Measurements from ENCODE around the gene METTL6. TPM values are rescaled to one million over a fixed set of nuclear protein-coding genes. Genes with fewer than 3 reads are reported as not detected.
"Not testable (repeated sequence)": the region's sequence is repeated elsewhere in the genome, so short reads cannot be mapped to it uniquely, and the experiment has no call there.

Gene METTL6
- total RNA-seq, 1 donor from 2014 or later: 16.0 TPM

GRCh38 chr3:15372918-15373317 is 54.4 kb downstream of the METTL6 start:
- Mint-ChIP-seq H3K27ac (ENCODE audit: unreplicated experiment) (no peak overlapping the region), H3K9me3 (ENCODE audit: unreplicated experiment) (no peaks in the 10 kb centered on the region), H3K36me3 (ENCODE audit: low read depth, unreplicated experiment) (no peaks in the 10 kb centered on the region), H3K4me3 (ENCODE audit: unreplicated experiment) (no peak overlapping the region), H3K27me3 (ENCODE audit: unreplicated experiment) (peaks cover 2% of the 10 kb centered on the region), H3K4me1 (ENCODE audit: unreplicated experiment) (peaks cover 18% of the 10 kb centered on the region)
- no peak for TF ChIP-seq CTCF (IDR thresholded peaks at IDR 0.05; ENCODE audit: unreplicated experiment)
- no peak for DNase-seq (ENCODE audit: low spot score)

DNA sequence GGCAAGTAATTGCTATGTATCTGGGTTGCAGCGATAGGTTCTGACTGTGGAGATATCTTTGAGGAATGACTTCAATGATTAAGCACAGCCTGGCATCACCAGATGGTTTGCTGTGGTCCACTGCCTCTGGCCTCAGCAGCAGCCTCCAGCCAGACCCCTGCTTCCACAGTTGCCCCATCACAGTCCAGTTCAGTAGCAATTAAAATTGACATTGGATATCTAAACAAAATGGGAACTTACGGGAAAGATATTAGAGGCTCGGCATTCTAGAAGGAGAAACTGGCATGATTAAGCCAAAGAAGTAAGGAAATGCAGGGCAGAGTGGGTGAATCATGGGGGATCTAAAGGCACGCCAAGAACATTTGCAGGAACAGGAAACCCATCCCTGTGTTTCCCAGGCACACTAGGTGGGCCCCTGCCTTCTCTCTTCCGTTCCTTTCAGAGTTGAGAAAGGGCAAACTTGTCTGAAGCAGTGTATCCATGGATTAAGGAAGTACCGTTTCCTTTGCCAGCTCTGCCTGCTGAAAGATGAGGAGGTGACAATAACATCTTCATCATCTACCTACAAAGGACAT is 58.7 kb downstream of the METTL6 start:
- no peak for DNase-seq (ENCODE audit: low spot score)
- Mint-ChIP-seq H3K27ac (ENCODE audit: unreplicated experiment) (peak overlapping the region; percentile 76), H3K4me3 (ENCODE audit: unreplicated experiment) (no peak overlapping the region), H3K4me1 (ENCODE audit: unreplicated experiment) (peaks cover 20% of the 10 kb centered on the region), H3K9me3 (ENCODE audit: unreplicated experiment) (no peaks in the 10 kb centered on the region), H3K36me3 (ENCODE audit: low read depth, unreplicated experiment) (no peaks in the 10 kb centered on the region), H3K27me3 (ENCODE audit: unreplicated experiment) (peaks cover 5% of the 10 kb centered on the region)
- TF ChIP-seq CTCF (IDR thresholded peaks at IDR 0.05; ENCODE audit: unreplicated experiment): no peak

DNA sequence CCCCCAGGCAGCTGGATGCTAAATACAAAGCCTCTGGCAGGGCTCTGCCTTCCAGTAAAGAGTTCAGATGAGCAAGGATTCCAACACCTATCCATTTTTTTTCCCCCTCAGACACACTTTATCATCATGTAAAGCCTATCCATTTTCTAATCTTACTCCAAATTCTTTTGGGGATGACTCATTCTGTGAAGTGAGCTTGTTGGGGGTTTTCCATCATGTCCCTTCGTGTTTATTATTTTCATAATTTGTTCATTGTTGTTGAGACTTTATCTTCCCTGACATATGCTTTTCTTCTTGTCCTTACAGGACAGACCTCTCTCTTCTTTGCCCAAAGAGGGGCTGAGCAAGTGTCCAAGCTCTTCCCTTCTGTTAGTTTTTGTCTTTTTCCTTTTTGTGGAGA is 60.3 kb downstream of the METTL6 start:
- Mint-ChIP-seq H3K4me1 (ENCODE audit: unreplicated experiment) (peaks cover 20% of the 10 kb centered on the region), H3K27me3 (ENCODE audit: unreplicated experiment) (peaks cover 5% of the 10 kb centered on the region), H3K9me3 (ENCODE audit: unreplicated experiment) (no peaks in the 10 kb centered on the region), H3K27ac (ENCODE audit: unreplicated experiment) (no peak overlapping the region), H3K36me3 (ENCODE audit: low read depth, unreplicated experiment) (no peaks in the 10 kb centered on the region), H3K4me3 (ENCODE audit: unreplicated experiment) (no peak overlapping the region)
- DNase-seq (ENCODE audit: low spot score): no peak
- no peak for TF ChIP-seq CTCF (IDR thresholded peaks at IDR 0.05; ENCODE audit: unreplicated experiment)

DNA sequence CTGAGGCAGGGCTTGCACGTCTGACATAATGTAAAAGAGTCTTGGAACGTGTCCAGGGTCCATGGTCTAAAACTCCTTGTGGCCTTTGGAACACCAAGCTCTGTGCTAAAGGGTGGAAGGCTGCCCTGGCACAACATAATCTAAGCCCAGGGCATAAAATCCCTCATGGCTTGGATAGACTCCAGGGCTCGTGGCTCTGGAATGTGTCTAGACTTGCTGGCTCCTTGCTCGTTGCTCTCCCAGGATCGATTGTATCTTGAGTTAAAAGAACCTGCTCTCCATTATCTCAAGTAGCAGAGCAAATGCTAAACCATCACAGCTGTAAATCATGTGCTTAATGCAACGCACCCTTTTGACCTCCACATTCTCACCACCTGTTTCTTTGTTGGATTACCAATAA is 63.3 kb downstream of the METTL6 start:
- not testable (repeated sequence) for H3K27ac Mint-ChIP-seq (ENCODE audit: unreplicated experiment); H3K27me3 Mint-ChIP-seq (ENCODE audit: unreplicated experiment); H3K9me3 Mint-ChIP-seq (ENCODE audit: unreplicated experiment); H3K4me3 Mint-ChIP-seq (ENCODE audit: unreplicated experiment); DNase-seq (ENCODE audit: low spot score); H3K36me3 Mint-ChIP-seq (ENCODE audit: low read depth, unreplicated experiment)
- H3K4me1 Mint-ChIP-seq (ENCODE audit: unreplicated experiment): peaks cover 17% of the 10 kb centered on the region

- peaks cover 1% of the 10 kb centered on the region for H3K4me1 Mint-ChIP-seq (ENCODE audit: unreplicated experiment)
- no peaks in the 10 kb centered on the region for H3K9me3 Mint-ChIP-seq (ENCODE audit: unreplicated experiment)
- H3K36me3 Mint-ChIP-seq (ENCODE audit: low read depth, unreplicated experiment): no peaks in the 10 kb centered on the region
- H3K4me3 Mint-ChIP-seq (ENCODE audit: unreplicated experiment): no peak overlapping the region
- H3K27ac Mint-ChIP-seq (ENCODE audit: unreplicated experiment): no peak overlapping the region
- no peak for DNase-seq (ENCODE audit: low spot score)
- TF ChIP-seq CTCF (IDR thresholded peaks at IDR 0.05; ENCODE audit: unreplicated experiment): no peak
- H3K27me3 Mint-ChIP-seq (ENCODE audit: unreplicated experiment): peaks cover 4% of the 10 kb centered on the region
Observed at GRCh38 chr3:15361494-15362214, 65.7 kb downstream of the METTL6 start.

Measured in endothelial cell (in vitro differentiated cells).